K562 (cell line): Measurements from ENCODE around the gene DHRS13. TPM values are rescaled to one million over a fixed set of nuclear protein-coding genes. Genes with fewer than 3 reads are reported as not detected.
A peak's percentile ranks its signal among the peaks of the same experiment; 100 is the strongest.

Experiments used
- ATF1 ChIP-seq, 2 experiments: fragments of 450-650 bp in 1 of 2; IDR thresholded peaks; 2 replicates each; pipeline ENCODE4 v1.6.1; 2016; ENCODE audit warnings: missing compliant biosample characterization in 1 of 2, missing genetic modification characterization in 1 of 2
- CREB1 ChIP-seq, 2 experiments: sonication (generic) in 1 of 2; formaldehyde crosslinking in 1 of 2; IDR thresholded peaks; 2 replicates each; pipeline versions ENCODE4 v1.6.1 to v1.8.0; 2012 to 2022; ENCODE audit warnings: inconsistent platforms in 1 of 2, mild to moderate bottlenecking in 1 of 2, missing genetic modification reagents in 1 of 2, moderate library complexity in 1 of 2
- DPF2 ChIP-seq: fragments of 450-650 bp; IDR thresholded peaks from 2 replicates; pipeline ENCODE4 v1.6.1; 2016
- ETV5 ChIP-seq: sonication (generic); formaldehyde crosslinking; IDR thresholded peaks from 2 replicates; pipeline ENCODE4 v1.4.0; 2020; ENCODE audit warnings: low read depth, mild to moderate bottlenecking, missing genetic modification reagents
- EZH2 ChIP-seq: IDR thresholded peaks from 2 replicates; pipeline ENCODE4 v1.6.1; 2012; ENCODE audit warnings: low read depth, mild to moderate bottlenecking, inconsistent platforms, low read length, borderline replicate concordance
- GTF2E2 ChIP-seq: fragments of 200-800 bp; sonication (Bioruptor generic); IDR thresholded peaks from 2 replicates; pipeline ENCODE4 v1.6.1; 2016; ENCODE audit warnings: missing genetic modification characterization, missing compliant biosample characterization
- HINFP ChIP-seq: fragments of 450-650 bp; conservative IDR thresholded peaks from 2 replicates; pipeline ENCODE4 v1.6.1; 2016; ENCODE audit warnings: missing genetic modification characterization, low read depth, mild to moderate bottlenecking, control low read depth, missing compliant biosample characterization
- MEF2A ChIP-seq: IDR thresholded peaks from 2 replicates; pipeline ENCODE4 v1.6.1; 2011; ENCODE audit warnings: low read depth, mild to moderate bottlenecking, low read length, moderate library complexity; ENCODE audit not compliant: control insufficient read depth
- MLLT1 ChIP-seq, 2 experiments: fragments of 450-650 bp; IDR thresholded peaks; 2 replicates each; pipeline ENCODE4 v1.6.1; 2016
- NR2F6 ChIP-seq: fragments of 450-650 bp; formaldehyde crosslinking; IDR thresholded peaks from 2 replicates; pipeline ENCODE4 v1.4.0; 2020; ENCODE audit warnings: mild to moderate bottlenecking
- PHB ChIP-seq: fragments of 250-450 bp; sonication (Bioruptor Pico); IDR thresholded peaks from 2 replicates; pipeline ENCODE4 v1.5.0; 2021
- STAG1 ChIP-seq: sonication (generic); formaldehyde crosslinking; IDR thresholded peaks from 2 replicates; pipeline ENCODE4 v1.5.0; 2020; ENCODE audit warnings: missing genetic modification reagents, borderline replicate concordance
- THAP12 ChIP-seq: fragments of 250-450 bp; sonication (Bioruptor Pico); IDR thresholded peaks from 2 replicates; pipeline ENCODE4 v1.9.0; 2021; ENCODE audit warnings: mild to moderate bottlenecking, inconsistent platforms
- ZBTB11 ChIP-seq, 3 experiments: fragments of 200-800 bp in 1 of 3; fragments of 250-450 bp in 1 of 3; fragments of 450-650 bp in 1 of 3; sonication (Bioruptor Pico) in 1 of 3; sonication (Bioruptor generic) in 1 of 3; formaldehyde crosslinking in 1 of 3; IDR thresholded peaks; 2 replicates each; pipeline versions ENCODE4 v1.6.1 to v1.8.0; 2016 to 2022; ENCODE audit warnings: mild to moderate bottlenecking in 2 of 3, missing genetic modification characterization in 2 of 3, missing compliant biosample characterization in 1 of 3, moderate library complexity in 1 of 3
- ZNF512 ChIP-seq: IDR thresholded peaks from 2 replicates; pipeline ENCODE4 v1.6.1; 2016; ENCODE audit warnings: missing genetic modification characterization, missing compliant biosample characterization
- ZNF75A ChIP-seq: fragments of 450-650 bp; formaldehyde crosslinking; IDR thresholded peaks from 2 replicates; pipeline ENCODE4 v1.4.0; 2020; ENCODE audit warnings: mild to moderate bottlenecking
- polyA plus RNA-seq, 8 experiments: library from polyadenylated mRNA; depleted of rRNA in 4 of 8; stranded (reverse) in 5 of 8; unstranded in 3 of 8; fragments of >200 nt; fragmentation: Nextera tagmentation in 2 of 8; fragmentation: Illumina TruSeq in 1 of 8; extraction: Ambion mirVana in 2 of 8; extraction: Trizol in 1 of 8; gene quantifications; 2 replicates each; pipeline versions ENCODE4 v1.2.1 to v1.2.3, GENCODE V29; 2011 to 2014; ENCODE audit warnings: inconsistent platforms in 1 of 8, missing spikeins in 1 of 8
- total RNA-seq, 7 experiments: library from RNA; depleted of rRNA in 6 of 7; stranded (reverse); fragments of >200 nt in 6 of 7; fragmentation: Illumina TruSeq in 2 of 7; extraction: Trizol in 2 of 7; gene quantifications; 2 replicates each; pipeline versions ENCODE4 v1.2.1 to v1.2.3, GENCODE V29; 2011 to 2021; ENCODE audit warnings: low replicate concordance in 1 of 7

DHRS13 gene
- total and polyA plus RNA-seq, 9 of the 15 experiments (the other 6 are each of a cell fraction or from before 2014, with no cell fraction given), result 0.32 to 52.3 (median 34.3) TPM; not detected in 1

- no peak for TF ChIP-seq ZBTB11 (CRISPR knock-in tag; IDR thresholded peaks at IDR 0.05)
- TF ChIP-seq CREB1 (IDR thresholded peaks at IDR 0.05), result no peak
- no peak for TF ChIP-seq CREB1 (CRISPR knock-in tag; IDR thresholded peaks at IDR 0.05)
- TF ChIP-seq STAG1 (CRISPR knock-in tag), result no peak
- TF ChIP-seq MLLT1 (IDR thresholded peaks at IDR 0.05), result no peak
- TF ChIP-seq DPF2, result peak; percentile 50; the same call in 1 of the 2 replicates
- peak; percentile 32; the same call in 1 of the 2 replicates for TF ChIP-seq ETV5 (CRISPR knock-in tag)
- no peak for TF ChIP-seq HINFP (tag)
- peak; percentile 79 for TF ChIP-seq ZNF75A
- TF ChIP-seq THAP12 (CRISPR knock-in tag), result no peak
- TF ChIP-seq GTF2E2 (tag), result no peak
- TF ChIP-seq ZNF512 (tag), result no peak
- no peak for TF ChIP-seq MEF2A
- no peak for TF ChIP-seq NR2F6 (CRISPR knock-in tag)
- TF ChIP-seq EZH2, result no peak
- no peak for TF ChIP-seq PHB (CRISPR knock-in tag)
- TF ChIP-seq ATF1 (CRISPR knock-in tag; IDR thresholded peaks at IDR 0.05), result no peak
- 0 out of 2 replicates have a peak, but pooled peaks have one; percentile 21 for TF ChIP-seq ATF1 (tag; IDR thresholded peaks at IDR 0.05)
Measured at GRCh38 chr17:28906706-28907438, 4.0 kb upstream of the DHRS13 start (continued).
